HepG2 (cell line): ENCODE measurements around the gene CEP63.
"Not testable (repeated sequence)": the region's sequence is repeated elsewhere in the genome, so short reads cannot be mapped to it uniquely, and the experiment has no call there.

ENCODE experiments used
- ARID3A ChIP-seq: IDR thresholded peaks from 2 replicates; pipeline ENCODE4 v1.6.1; 2012; ENCODE audit warnings: low read depth, low read length, improper control_type of control experiment
- CCDC6 ChIP-seq: sonication (generic); formaldehyde crosslinking; IDR thresholded peaks from 2 replicates; pipeline ENCODE4 v1.8.1; 2022; ENCODE audit warnings: mild to moderate bottlenecking, missing genetic modification reagents, moderate library complexity
- EP300 ChIP-seq, 3 experiments: sonication (generic) in 1 of 3; formaldehyde crosslinking in 1 of 3; IDR thresholded peaks; 2 replicates each; pipeline versions ENCODE4 v1.5.1 to v1.6.1; 2011 to 2020; ENCODE audit warnings: low read depth in 2 of 3, low read length in 2 of 3, borderline replicate concordance in 1 of 3, improper control_type of control experiment in 1 of 3, mild to moderate bottlenecking in 1 of 3, missing genetic modification reagents in 1 of 3, moderate library complexity in 1 of 3
- FOSL2 ChIP-seq: sonication (generic); formaldehyde crosslinking; IDR thresholded peaks from 2 replicates; pipeline ENCODE4 v1.4.0; 2020; ENCODE audit warnings: missing genetic modification reagents
- LRRFIP1 ChIP-seq: sonication (generic); formaldehyde crosslinking; conservative IDR thresholded peaks from 2 replicates; pipeline ENCODE4 v1.4.0; 2020; ENCODE audit warnings: missing genetic modification reagents
- MAFG ChIP-seq: sonication (generic); formaldehyde crosslinking; IDR thresholded peaks from 2 replicates; pipeline ENCODE4 v1.5.1; 2020; ENCODE audit warnings: mild to moderate bottlenecking, missing genetic modification reagents
- MXI1 ChIP-seq: IDR thresholded peaks from 3 replicates; pipeline ENCODE4 v1.6.1; 2012; ENCODE audit warnings: low read depth, low read length, inconsistent platforms, borderline replicate concordance
- POLR2A ChIP-seq, 2 experiments: IDR thresholded peaks; 2 replicates each; pipeline ENCODE4 v1.6.1; 2011; ENCODE audit warnings: low read depth in 2 of 2, low read length in 2 of 2, mild to moderate bottlenecking in 1 of 2, moderate library complexity in 1 of 2; ENCODE audit not compliant: insufficient read depth in 1 of 2
- SRSF4 ChIP-seq: fragments of 200-400 bp; formaldehyde crosslinking; IDR thresholded peaks from one replicate; pipeline ENCODE4 v1.6.1; 2018; ENCODE audit warnings: mild to moderate bottlenecking, low read depth, low read length, moderate library complexity; ENCODE audit not compliant: poor library complexity, severe bottlenecking
- ZNF121 ChIP-seq: sonication (generic); formaldehyde crosslinking; IDR thresholded peaks from 2 replicates; pipeline ENCODE4 v1.5.0; 2020; ENCODE audit warnings: mild to moderate bottlenecking, missing genetic modification reagents
- ZNF3 ChIP-seq: IDR thresholded peaks from 2 replicates; pipeline ENCODE4 v1.7.0; 2017; ENCODE audit warnings: inconsistent platforms
- TF ChIP-seq, protein P1 (sequence below): sonication (generic); formaldehyde crosslinking; IDR thresholded peaks from 2 replicates; pipeline ENCODE4 v1.5.0; 2020; ENCODE audit warnings: mild to moderate bottlenecking, missing genetic modification reagents, moderate library complexity
- TF ChIP-seq, protein P2 (sequence below): IDR thresholded peaks from 2 replicates; pipeline ENCODE4 v1.6.1; 2016; ENCODE audit warnings: low read depth

GRCh38 chr3:134544783-134545182, 58.9 kb downstream of the CEP63 start:
- TF ChIP-seq ZNF121 (CRISPR knock-in tag); ARID3A; LRRFIP1 (CRISPR knock-in tag); MXI1; FOSL2; CCDC6 (CRISPR knock-in tag); EP300 (IDR thresholded peaks at IDR 0.05; ENCODE audit: low read depth in 2 of 2, low read length in 2 of 2); EP300 (CRISPR knock-in tag; IDR thresholded peaks at IDR 0.05; ENCODE audit: borderline replicate concordance); POLR2A (IDR thresholded peaks at IDR 0.05; ENCODE audit: insufficient read depth in 1 of 2, low read depth in 2 of 2, low read length in 2 of 2); SRSF4; ZNF3; MAFG (CRISPR knock-in tag): not testable (repeated sequence)
- TF ChIP-seq, protein P1, sequence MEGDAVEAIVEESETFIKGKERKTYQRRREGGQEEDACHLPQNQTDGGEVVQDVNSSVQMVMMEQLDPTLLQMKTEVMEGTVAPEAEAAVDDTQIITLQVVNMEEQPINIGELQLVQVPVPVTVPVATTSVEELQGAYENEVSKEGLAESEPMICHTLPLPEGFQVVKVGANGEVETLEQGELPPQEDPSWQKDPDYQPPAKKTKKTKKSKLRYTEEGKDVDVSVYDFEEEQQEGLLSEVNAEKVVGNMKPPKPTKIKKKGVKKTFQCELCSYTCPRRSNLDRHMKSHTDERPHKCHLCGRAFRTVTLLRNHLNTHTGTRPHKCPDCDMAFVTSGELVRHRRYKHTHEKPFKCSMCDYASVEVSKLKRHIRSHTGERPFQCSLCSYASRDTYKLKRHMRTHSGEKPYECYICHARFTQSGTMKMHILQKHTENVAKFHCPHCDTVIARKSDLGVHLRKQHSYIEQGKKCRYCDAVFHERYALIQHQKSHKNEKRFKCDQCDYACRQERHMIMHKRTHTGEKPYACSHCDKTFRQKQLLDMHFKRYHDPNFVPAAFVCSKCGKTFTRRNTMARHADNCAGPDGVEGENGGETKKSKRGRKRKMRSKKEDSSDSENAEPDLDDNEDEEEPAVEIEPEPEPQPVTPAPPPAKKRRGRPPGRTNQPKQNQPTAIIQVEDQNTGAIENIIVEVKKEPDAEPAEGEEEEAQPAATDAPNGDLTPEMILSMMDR = not testable (repeated sequence)
- TF ChIP-seq, protein P2, sequence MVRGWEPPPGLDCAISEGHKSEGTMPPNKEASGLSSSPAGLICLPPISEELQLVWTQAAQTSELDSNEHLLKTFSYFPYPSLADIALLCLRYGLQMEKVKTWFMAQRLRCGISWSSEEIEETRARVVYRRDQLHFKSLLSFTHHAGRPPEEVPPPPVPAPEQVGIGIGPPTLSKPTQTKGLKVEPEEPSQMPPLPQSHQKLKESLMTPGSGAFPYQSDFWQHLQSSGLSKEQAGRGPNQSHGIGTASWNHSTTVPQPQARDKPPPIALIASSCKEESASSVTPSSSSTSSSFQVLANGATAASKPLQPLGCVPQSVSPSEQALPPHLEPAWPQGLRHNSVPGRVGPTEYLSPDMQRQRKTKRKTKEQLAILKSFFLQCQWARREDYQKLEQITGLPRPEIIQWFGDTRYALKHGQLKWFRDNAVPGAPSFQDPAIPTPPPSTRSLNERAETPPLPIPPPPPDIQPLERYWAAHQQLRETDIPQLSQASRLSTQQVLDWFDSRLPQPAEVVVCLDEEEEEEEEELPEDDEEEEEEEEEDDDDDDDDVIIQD = not testable (repeated sequence)
